NT2/D1 (cell line): ENCODE data around the gene ABLIM2.

Experiments used
- SUZ12 ChIP-seq: IDR thresholded peaks from 2 replicates; pipeline ENCODE4 v1.6.1; 2011; ENCODE audit not compliant: insufficient read length, insufficient read depth; ENCODE audit errors: extremely low read depth
- ZNF274 ChIP-seq: IDR thresholded peaks from 2 replicates; pipeline ENCODE4 v1.6.1; 2011; ENCODE audit warnings: mild to moderate bottlenecking, low read depth, low read length

GRCh38 chr4:8104491-8105305 is 53.9 kb downstream of the ABLIM2 start:
- TF ChIP-seq SUZ12 (no peak), ZNF274 (no peak)
